GM23338 (cell line): ENCODE data around the gene MRPS12. TPM values are rescaled to one million over a fixed set of nuclear protein-coding genes. Genes with fewer than 3 reads are reported as not detected.
"Not testable (repeated sequence)": the region's sequence is repeated elsewhere in the genome, so short reads cannot be mapped to it uniquely, and the experiment has no call there.

Experiments used
- ATAC-seq: fragments of 200-7000 bp; cut with Tn5 transposase; 3 replicates; pipeline ENCODE4 v1.9.1; 2020
- DNase-seq: peaks from one replicate; pipeline ENCODE4 v3.0.0-alpha.2; 2015; ENCODE audit warnings: low spot score
- H2AFZ ChIP-seq: fragments of 200-600 bp; sonication (generic); 2 replicates; pipeline ENCODE4 v1.8.0; 2016; ENCODE audit warnings: antibody characterized with exemption, mild to moderate bottlenecking, moderate library complexity
- H3F3A ChIP-seq: fragments of 200-600 bp; sonication (generic); replicated peaks from 2 replicates; pipeline ENCODE4 v1.8.0; 2017; ENCODE audit warnings: antibody characterized with exemption, mixed run types, low read depth
- H3K27ac ChIP-seq: fragments of 200-600 bp; sonication (generic); 2 replicates; pipeline ENCODE4 v1.6.1; 2016; ENCODE audit warnings: low read depth
- H3K27me3 ChIP-seq: fragments of 200-600 bp; sonication (generic); 2 replicates; pipeline ENCODE4 v1.8.0; 2016; ENCODE audit warnings: mild to moderate bottlenecking, mixed run types, moderate library complexity; ENCODE audit not compliant: insufficient read depth
- H3K36me3 ChIP-seq: fragments of 200-600 bp; sonication (generic); 2 replicates; pipeline ENCODE4 v1.8.0; 2016; ENCODE audit warnings: mild to moderate bottlenecking; ENCODE audit not compliant: insufficient read depth
- H3K4me1 ChIP-seq: fragments of 200-600 bp; sonication (generic); 2 replicates; pipeline ENCODE4 v1.8.0; 2016; ENCODE audit warnings: mild to moderate bottlenecking, moderate library complexity; ENCODE audit not compliant: insufficient read depth
- H3K4me2 ChIP-seq: fragments of 200-600 bp; sonication (generic); 2 replicates; pipeline ENCODE4 v1.7.1; 2017; ENCODE audit warnings: mixed run types
- H3K4me3 ChIP-seq: fragments of 200-600 bp; sonication (generic); 2 replicates; pipeline ENCODE4 v1.6.1; 2016; ENCODE audit warnings: mixed run types
- H3K79me2 ChIP-seq: fragments of 200-600 bp; sonication (generic); replicated peaks from 2 replicates; pipeline ENCODE4 v1.8.0; 2017; ENCODE audit warnings: mild to moderate bottlenecking; ENCODE audit not compliant: insufficient read depth
- H3K9me2 ChIP-seq: fragments of 200-600 bp; sonication (generic); 2 replicates; pipeline ENCODE4 v1.8.0; 2017; ENCODE audit not compliant: insufficient read depth
- H4K20me1 ChIP-seq: fragments of 200-600 bp; sonication (generic); replicated peaks from 2 replicates; pipeline ENCODE4 v1.8.0; 2017; ENCODE audit warnings: mild to moderate bottlenecking; ENCODE audit not compliant: insufficient read depth
- H3K27ac Mint-ChIP-seq: 2 replicates; pipeline ENCODE4 v1.8.0; 2020; ENCODE audit warnings: inconsistent platforms, mild to moderate bottlenecking, moderate library complexity, mixed read lengths
- H3K27me3 Mint-ChIP-seq: 3 replicates; pipeline ENCODE4 v1.8.0; 2022; ENCODE audit warnings: low read depth, mild to moderate bottlenecking, moderate library complexity, mixed read lengths, inconsistent platforms; ENCODE audit not compliant: insufficient read depth, poor library complexity
- H3K36me3 Mint-ChIP-seq: 3 replicates; pipeline ENCODE4 v1.8.0; 2021; ENCODE audit warnings: low read depth, mild to moderate bottlenecking, inconsistent platforms, moderate library complexity, mixed read lengths
- H3K4me1 Mint-ChIP-seq: 3 replicates; pipeline ENCODE4 v1.8.0; 2020; ENCODE audit warnings: mild to moderate bottlenecking, inconsistent platforms, mixed read lengths
- H3K4me3 Mint-ChIP-seq: 3 replicates; pipeline ENCODE4 v1.8.0; 2021; ENCODE audit warnings: moderate library complexity, mild to moderate bottlenecking, inconsistent platforms, mixed read lengths
- H3K9me3 Mint-ChIP-seq: 3 replicates; pipeline ENCODE4 v1.8.0; 2020; ENCODE audit warnings: moderate library complexity, mild to moderate bottlenecking, inconsistent platforms, mixed read lengths
- EZH2phosphoT487 ChIP-seq: fragments of 200-600 bp; sonication (generic); IDR thresholded peaks from one replicate; pipeline ENCODE4 v1.8.1; 2018; ENCODE audit warnings: antibody characterized with exemption; ENCODE audit not compliant: unreplicated experiment
- JUNB ChIP-seq: IDR thresholded peaks from one replicate; pipeline ENCODE4 v1.6.1; 2016; ENCODE audit warnings: antibody characterized with exemption; ENCODE audit not compliant: unreplicated experiment
- POLR2AphosphoS5 ChIP-seq: IDR thresholded peaks from 2 replicates; pipeline ENCODE4 v1.6.1; 2016; ENCODE audit warnings: antibody characterized with exemption, low read depth
- ZNF114 ChIP-seq: fragments of 250-450 bp; sonication (Bioruptor Pico); IDR thresholded peaks from 2 replicates; pipeline ENCODE4 v1.5.0; 2020; ENCODE audit warnings: mild to moderate bottlenecking, moderate library complexity
- ZNF331 ChIP-seq: fragments of 250-450 bp; sonication (Bioruptor Pico); IDR thresholded peaks from 2 replicates; pipeline ENCODE4 v1.5.0; 2020; ENCODE audit warnings: low read depth, mild to moderate bottlenecking, moderate library complexity
- polyA plus RNA-seq: library from polyadenylated mRNA; unstranded; fragments of >200 nt; fragmentation: Nextera tagmentation; extraction: Ambion mirVana; gene quantifications from 2 replicates; pipeline ENCODE4 v1.2.1, GENCODE V29; 2016
- total RNA-seq: library from RNA; depleted of rRNA; stranded (reverse); fragments of >200 nt; shearing (Covaris generic); gene quantifications from 2 replicates; pipeline ENCODE4 v1.2.3, GENCODE V29; 2014
- TF ChIP-seq, protein P1 (sequence below): IDR thresholded peaks from one replicate; pipeline ENCODE4 v1.6.1; 2018; ENCODE audit warnings: antibody characterized with exemption; ENCODE audit not compliant: unreplicated experiment
- TF ChIP-seq, protein P2 (sequence below): IDR thresholded peaks from 2 replicates; pipeline ENCODE4 v1.6.1; 2016; ENCODE audit warnings: antibody characterized with exemption
- TF ChIP-seq, protein P3 (sequence below), 2 experiments: fragments of 200-600 bp in 1 of 2; sonication (generic) in 1 of 2; conservative IDR thresholded peaks; 2 replicates each; pipeline versions ENCODE4 v1.5.1 to v1.6.1; 2016 to 2017; ENCODE audit warnings: antibody characterized with exemption in 2 of 2, low read depth in 2 of 2, mild to moderate bottlenecking in 2 of 2, moderate library complexity in 1 of 2

The MRPS12 gene
- total and polyA plus RNA-seq, 2 experiments from 2014 or later: 74.1 to 86.3 TPM

DNA sequence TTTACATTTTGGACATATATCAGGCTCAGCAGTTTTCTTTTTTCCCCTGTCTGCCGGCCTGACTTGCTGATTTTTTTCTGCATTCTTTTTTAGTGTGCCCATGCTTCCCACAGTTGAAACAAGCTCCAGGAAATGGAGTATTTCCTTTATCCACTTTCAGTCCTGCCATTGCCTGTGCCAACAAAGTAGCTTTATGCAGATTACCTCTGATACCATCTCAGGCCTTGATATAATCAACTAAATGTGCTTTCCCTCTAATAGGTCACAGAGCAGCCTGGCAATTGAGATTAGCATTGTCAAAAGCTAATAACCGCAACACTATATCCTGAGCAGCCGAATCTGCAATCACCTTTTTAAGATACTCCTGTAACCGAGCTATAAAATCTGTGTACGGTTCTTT is 9.2 kb downstream of the MRPS12 start (continued):
- TF ChIP-seq, protein P1, sequence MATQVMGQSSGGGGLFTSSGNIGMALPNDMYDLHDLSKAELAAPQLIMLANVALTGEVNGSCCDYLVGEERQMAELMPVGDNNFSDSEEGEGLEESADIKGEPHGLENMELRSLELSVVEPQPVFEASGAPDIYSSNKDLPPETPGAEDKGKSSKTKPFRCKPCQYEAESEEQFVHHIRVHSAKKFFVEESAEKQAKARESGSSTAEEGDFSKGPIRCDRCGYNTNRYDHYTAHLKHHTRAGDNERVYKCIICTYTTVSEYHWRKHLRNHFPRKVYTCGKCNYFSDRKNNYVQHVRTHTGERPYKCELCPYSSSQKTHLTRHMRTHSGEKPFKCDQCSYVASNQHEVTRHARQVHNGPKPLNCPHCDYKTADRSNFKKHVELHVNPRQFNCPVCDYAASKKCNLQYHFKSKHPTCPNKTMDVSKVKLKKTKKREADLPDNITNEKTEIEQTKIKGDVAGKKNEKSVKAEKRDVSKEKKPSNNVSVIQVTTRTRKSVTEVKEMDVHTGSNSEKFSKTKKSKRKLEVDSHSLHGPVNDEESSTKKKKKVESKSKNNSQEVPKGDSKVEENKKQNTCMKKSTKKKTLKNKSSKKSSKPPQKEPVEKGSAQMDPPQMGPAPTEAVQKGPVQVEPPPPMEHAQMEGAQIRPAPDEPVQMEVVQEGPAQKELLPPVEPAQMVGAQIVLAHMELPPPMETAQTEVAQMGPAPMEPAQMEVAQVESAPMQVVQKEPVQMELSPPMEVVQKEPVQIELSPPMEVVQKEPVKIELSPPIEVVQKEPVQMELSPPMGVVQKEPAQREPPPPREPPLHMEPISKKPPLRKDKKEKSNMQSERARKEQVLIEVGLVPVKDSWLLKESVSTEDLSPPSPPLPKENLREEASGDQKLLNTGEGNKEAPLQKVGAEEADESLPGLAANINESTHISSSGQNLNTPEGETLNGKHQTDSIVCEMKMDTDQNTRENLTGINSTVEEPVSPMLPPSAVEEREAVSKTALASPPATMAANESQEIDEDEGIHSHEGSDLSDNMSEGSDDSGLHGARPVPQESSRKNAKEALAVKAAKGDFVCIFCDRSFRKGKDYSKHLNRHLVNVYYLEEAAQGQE: no peak
- TF ChIP-seq, protein P2, sequence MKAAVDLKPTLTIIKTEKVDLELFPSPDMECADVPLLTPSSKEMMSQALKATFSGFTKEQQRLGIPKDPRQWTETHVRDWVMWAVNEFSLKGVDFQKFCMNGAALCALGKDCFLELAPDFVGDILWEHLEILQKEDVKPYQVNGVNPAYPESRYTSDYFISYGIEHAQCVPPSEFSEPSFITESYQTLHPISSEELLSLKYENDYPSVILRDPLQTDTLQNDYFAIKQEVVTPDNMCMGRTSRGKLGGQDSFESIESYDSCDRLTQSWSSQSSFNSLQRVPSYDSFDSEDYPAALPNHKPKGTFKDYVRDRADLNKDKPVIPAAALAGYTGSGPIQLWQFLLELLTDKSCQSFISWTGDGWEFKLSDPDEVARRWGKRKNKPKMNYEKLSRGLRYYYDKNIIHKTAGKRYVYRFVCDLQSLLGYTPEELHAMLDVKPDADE: no peak
- TF ChIP-seq JUNB (no peak), ZNF331 (no peak), EZH2phosphoT487 (no peak), ZNF114 (CRISPR knock-in tag) (no peak), POLR2AphosphoS5 (no peak)
- TF ChIP-seq, protein P3, sequence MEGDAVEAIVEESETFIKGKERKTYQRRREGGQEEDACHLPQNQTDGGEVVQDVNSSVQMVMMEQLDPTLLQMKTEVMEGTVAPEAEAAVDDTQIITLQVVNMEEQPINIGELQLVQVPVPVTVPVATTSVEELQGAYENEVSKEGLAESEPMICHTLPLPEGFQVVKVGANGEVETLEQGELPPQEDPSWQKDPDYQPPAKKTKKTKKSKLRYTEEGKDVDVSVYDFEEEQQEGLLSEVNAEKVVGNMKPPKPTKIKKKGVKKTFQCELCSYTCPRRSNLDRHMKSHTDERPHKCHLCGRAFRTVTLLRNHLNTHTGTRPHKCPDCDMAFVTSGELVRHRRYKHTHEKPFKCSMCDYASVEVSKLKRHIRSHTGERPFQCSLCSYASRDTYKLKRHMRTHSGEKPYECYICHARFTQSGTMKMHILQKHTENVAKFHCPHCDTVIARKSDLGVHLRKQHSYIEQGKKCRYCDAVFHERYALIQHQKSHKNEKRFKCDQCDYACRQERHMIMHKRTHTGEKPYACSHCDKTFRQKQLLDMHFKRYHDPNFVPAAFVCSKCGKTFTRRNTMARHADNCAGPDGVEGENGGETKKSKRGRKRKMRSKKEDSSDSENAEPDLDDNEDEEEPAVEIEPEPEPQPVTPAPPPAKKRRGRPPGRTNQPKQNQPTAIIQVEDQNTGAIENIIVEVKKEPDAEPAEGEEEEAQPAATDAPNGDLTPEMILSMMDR (conservative IDR thresholded peaks at IDR 0.05; ENCODE audit: low read depth in 2 of 2): no peak

DNA sequence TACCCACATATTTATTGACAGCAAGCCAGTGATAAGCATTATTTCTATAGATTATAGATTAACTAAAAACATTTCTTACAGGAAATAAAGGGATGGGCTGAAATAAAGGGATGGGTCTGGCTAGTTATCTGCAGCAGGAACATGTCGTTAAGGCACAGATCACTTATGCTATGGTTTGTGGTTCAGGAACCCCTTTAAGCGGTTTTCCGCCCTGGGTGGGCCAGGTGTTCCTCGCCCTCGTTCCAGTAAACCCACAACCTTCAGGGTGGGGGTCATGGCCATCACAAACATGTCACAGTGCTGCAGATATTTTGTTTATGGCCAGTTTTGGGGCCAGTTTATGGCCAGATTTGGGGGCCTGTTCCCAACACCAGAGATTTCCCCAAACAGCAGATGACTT is 10.7 kb downstream of the MRPS12 start:
- not testable (repeated sequence) for H3F3A ChIP-seq, H3K4me3 Mint-ChIP-seq, H3K4me1 ChIP-seq, H3K27me3 Mint-ChIP-seq, H3K4me1 Mint-ChIP-seq, H3K4me2 ChIP-seq, H3K36me3 ChIP-seq, ATAC-seq, H3K9me3 Mint-ChIP-seq, H3K27me3 ChIP-seq, H2AFZ ChIP-seq, H3K9me2 ChIP-seq, H3K27ac ChIP-seq, H4K20me1 ChIP-seq, H3K4me3 ChIP-seq, H3K27ac Mint-ChIP-seq, H3K79me2 ChIP-seq, DNase-seq, H3K36me3 Mint-ChIP-seq

DNA sequence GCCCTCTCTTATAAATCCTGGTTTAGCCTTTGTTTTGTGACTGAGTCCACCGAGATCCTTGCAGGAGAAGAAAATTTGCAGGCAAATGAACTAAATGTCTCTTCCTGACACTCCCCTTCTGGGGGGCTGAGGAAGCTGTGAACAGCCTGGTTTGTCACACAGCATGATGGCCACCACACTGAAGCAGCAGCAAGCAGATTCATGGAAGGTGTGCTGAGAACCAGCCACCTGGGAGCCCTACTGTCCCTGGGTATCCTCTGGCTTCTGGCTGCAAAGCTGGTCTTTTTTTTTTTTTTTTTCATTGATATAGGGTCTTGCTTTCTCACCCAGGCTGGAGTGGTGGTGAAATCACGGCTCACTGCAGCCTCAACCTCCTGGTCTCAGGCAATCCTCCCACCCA is 11.2 kb downstream of the MRPS12 start:
- Mint-ChIP-seq H3K9me3 (no peaks in the 10 kb centered on the region), H3K4me3 (no peak overlapping the region), H3K27ac (no peak overlapping the region), H3K4me1 (no peaks in the 10 kb centered on the region), H3K36me3 (peaks cover 4% of the 10 kb centered on the region), H3K27me3 (peaks cover 5% of the 10 kb centered on the region)
- H3K4me3 ChIP-seq: no peak overlapping the region
- H3K27me3 ChIP-seq: no peaks in the 10 kb centered on the region
- H3K27ac ChIP-seq: no peak overlapping the region
- no peak overlapping the region for H2AFZ ChIP-seq
- no peaks in the 10 kb centered on the region; the same call in 1 of the 2 replicates for H3F3A ChIP-seq
- H3K4me2 ChIP-seq: no peak overlapping the region
- no peaks in the 10 kb centered on the region for H3K79me2 ChIP-seq
- H4K20me1 ChIP-seq: no peaks in the 10 kb centered on the region
- DNase-seq (no peak), ATAC-seq (no peak)
- H3K4me1 ChIP-seq: no peaks in the 10 kb centered on the region
- no peaks in the 10 kb centered on the region for H3K36me3 ChIP-seq
- no peaks in the 10 kb centered on the region for H3K9me2 ChIP-seq
- TF ChIP-seq, protein P2: no peak
